C1 segment of cervical spinal cord (tissue), 14 donors: ENCODE data around the gene CYSRT1.
A peak's percentile ranks its signal among the peaks of the same experiment; 100 is the strongest.

Experiments
- DNase-seq, 14 donors: peaks; one replicate each; lab custom pipeline; 2025; lab: John Stamatoyannopoulos, UW

CYSRT1 gene

GRCh38 chr9:137211532-137211931 lies 13.4 kb upstream of the CYSRT1 start:
- DNase-seq = no peak

GRCh38 chr9:137212520-137212919 lies 12.5 kb upstream of the CYSRT1 start:
- no peak for DNase-seq

- peak in 6 of 14 donors; percentile 32 to 74 (median 57) for DNase-seq
These were observed 11.6 kb upstream of the CYSRT1 start for GRCh38 chr9:137213160-137214060.

- DNase-seq = no peak
These were observed 10.4 kb upstream of the CYSRT1 start for GRCh38 chr9:137214620-137215019.

GRCh38 chr9:137215196-137215986 lies 9.6 kb upstream of the CYSRT1 start:
- DNase-seq = no peak

- DNase-seq = no peak
These were observed 8.6 kb upstream of the CYSRT1 start for GRCh38 chr9:137216188-137216965.

- no peak for DNase-seq
These were observed 7.4 kb upstream of the CYSRT1 start for GRCh38 chr9:137217276-137218211.

- DNase-seq = no peak
These were observed 6.7 kb upstream of the CYSRT1 start for GRCh38 chr9:137218212-137218753.

- no peak for DNase-seq
These were observed 6.2 kb upstream of the CYSRT1 start for GRCh38 chr9:137218754-137219271.

- DNase-seq = no peak
These were observed 5.1 kb upstream of the CYSRT1 start for GRCh38 chr9:137219757-137220316.

GRCh38 chr9:137220317-137221094 lies 4.5 kb upstream of the CYSRT1 start:
- DNase-seq = no peak

- no peak for DNase-seq
These were observed 3.9 kb upstream of the CYSRT1 start for GRCh38 chr9:137221095-137221505.

- no peak for DNase-seq
These were observed 3.4 kb upstream of the CYSRT1 start for GRCh38 chr9:137221506-137222111.

- DNase-seq = peak in 5 of 14 donors; percentile 40 to 58 (median 46)
These were observed 2.5 kb upstream of the CYSRT1 start, which contains the start of gene RNF208 for GRCh38 chr9:137222190-137223077. RNF208 (minus strand) TSS chr9:137222240; CDS start chr9:137221212, 1,028 bp downstream.

- DNase-seq = peak; percentile 90 to 98 (median 95)
These were observed 1.6 kb upstream of the CYSRT1 start for GRCh38 chr9:137223078-137223970.

GRCh38 chr9:137225699-137226331 lies 841 bp downstream of the CYSRT1 start:
- no peak for DNase-seq
